Neural progenitor cell (in vitro differentiated cells): ENCODE measurements around the gene ANKRD60. TPM values are rescaled to one million over a fixed set of nuclear protein-coding genes. Genes with fewer than 3 reads are reported as not detected.

Experiments used
- DNase-seq: peaks from one replicate; pipeline ENCODE4 v3.0.0-alpha.2; 2016; ENCODE audit warnings: low spot score
- H2AFZ ChIP-seq: fragments of 200-600 bp; sonication (generic); replicated peaks from 2 replicates; pipeline ENCODE4 v1.6.1; 2016; ENCODE audit warnings: antibody characterized with exemption
- H3F3A ChIP-seq: fragments of 200-600 bp; sonication (generic); 2 replicates; pipeline ENCODE4 v1.6.1; 2016; ENCODE audit warnings: antibody characterized with exemption, low read depth
- H3K27ac ChIP-seq: fragments of 200-600 bp; sonication (generic); 2 replicates; pipeline ENCODE4 v1.5.1; 2016; ENCODE audit warnings: mild to moderate bottlenecking
- H3K27me3 ChIP-seq: fragments of 200-600 bp; sonication (generic); 2 replicates; pipeline ENCODE4 v1.6.1; 2016; ENCODE audit warnings: mild to moderate bottlenecking, moderate library complexity
- H3K36me3 ChIP-seq: fragments of 200-600 bp; sonication (generic); 2 replicates; pipeline ENCODE4 v1.5.1; 2016
- H3K4me1 ChIP-seq: fragments of 200-600 bp; sonication (generic); 2 replicates; pipeline ENCODE4 v1.6.1; 2016; ENCODE audit warnings: mixed run types
- H3K4me2 ChIP-seq: fragments of 200-600 bp; sonication (generic); 2 replicates; pipeline ENCODE4 v1.6.1; 2016
- H3K4me3 ChIP-seq: fragments of 200-600 bp; sonication (generic); 2 replicates; pipeline ENCODE4 v1.5.1; 2016
- H3K79me2 ChIP-seq: fragments of 200-600 bp; sonication (generic); 2 replicates; pipeline ENCODE4 v1.6.1; 2016; ENCODE audit warnings: low read depth
- H3K9ac ChIP-seq: fragments of 200-600 bp; sonication (generic); 2 replicates; pipeline ENCODE4 v1.6.1; 2016
- H3K9me3 ChIP-seq: fragments of 200-600 bp; sonication (generic); 2 replicates; pipeline ENCODE4 v1.5.1; 2016; ENCODE audit warnings: low read depth
- H4K20me1 ChIP-seq: fragments of 200-600 bp; sonication (generic); 2 replicates; pipeline ENCODE4 v1.6.1; 2016; ENCODE audit warnings: low read depth
- H3K27ac Mint-ChIP-seq: 3 replicates; pipeline ENCODE4 v1.8.0; 2021; ENCODE audit warnings: mixed read lengths
- H3K27me3 Mint-ChIP-seq: 2 replicates; pipeline ENCODE4 v1.8.0; 2022; ENCODE audit warnings: low read depth, mild to moderate bottlenecking, inconsistent platforms, moderate library complexity, mixed read lengths; ENCODE audit not compliant: insufficient read depth
- H3K36me3 Mint-ChIP-seq: 3 replicates; pipeline ENCODE4 v1.8.0; 2021; ENCODE audit warnings: mixed read lengths
- H3K4me1 Mint-ChIP-seq: 3 replicates; pipeline ENCODE4 v1.8.0; 2021; ENCODE audit warnings: mixed read lengths
- H3K4me3 Mint-ChIP-seq: 3 replicates; pipeline ENCODE4 v1.8.0; 2021; ENCODE audit warnings: mild to moderate bottlenecking, moderate library complexity, mixed read lengths
- H3K9me3 Mint-ChIP-seq: 3 replicates; pipeline ENCODE4 v1.8.0; 2020; ENCODE audit warnings: mixed read lengths
- CTCF ChIP-seq: fragments of 200-600 bp; sonication (generic); IDR thresholded peaks from 2 replicates; pipeline ENCODE4 v1.5.1; 2017; ENCODE audit warnings: antibody characterized with exemption, mild to moderate bottlenecking
- EZH2 ChIP-seq: fragments of 200-600 bp; sonication (generic); IDR thresholded peaks from 2 replicates; pipeline ENCODE4 v1.6.1; 2017; ENCODE audit warnings: antibody characterized with exemption, mild to moderate bottlenecking, moderate library complexity
- EZH2phosphoT487 ChIP-seq: fragments of 200-600 bp; sonication (generic); IDR thresholded peaks from 2 replicates; pipeline ENCODE4 v1.6.1; 2017; ENCODE audit warnings: antibody characterized with exemption
- total RNA-seq: library from RNA; depleted of rRNA; stranded (reverse); fragments of >200 nt; gene quantifications from 2 replicates; pipeline ENCODE4 v1.2.3, GENCODE V29; 2015; ENCODE audit warnings: low replicate concordance

ANKRD60 gene
- total RNA-seq, 1 donor from 2014 or later: not detected

GRCh38 chr20:58268421-58268821, 40.0 kb upstream of the ANKRD60 start:
- Histone ChIP-seq H3K4me1 (no peaks in the 10 kb centered on the region), H3K4me2 (no peak overlapping the region), H3K27me3 (no peaks in the 10 kb centered on the region), H3K4me3 (no peak overlapping the region), H4K20me1 (no peaks in the 10 kb centered on the region), H3K27ac (no peak overlapping the region), H2AFZ (no peak overlapping the region), H3F3A (no peaks in the 10 kb centered on the region), H3K9me3 (no peaks in the 10 kb centered on the region), H3K36me3 (peaks cover 6% of the 10 kb centered on the region), H3K9ac (no peak overlapping the region), H3K79me2 (no peaks in the 10 kb centered on the region)
- Mint-ChIP-seq H3K27me3 (no peaks in the 10 kb centered on the region), H3K9me3 (peaks cover 2% of the 10 kb centered on the region), H3K4me1 (no peaks in the 10 kb centered on the region), H3K36me3 (peaks cover 16% of the 10 kb centered on the region), H3K4me3 (no peak overlapping the region), H3K27ac (no peak overlapping the region)
- TF ChIP-seq CTCF (no peak), EZH2phosphoT487 (no peak), EZH2 (no peak)
- no peak for DNase-seq

- no peaks in the 10 kb centered on the region for H4K20me1 ChIP-seq
- no peak overlapping the region for H3K27ac ChIP-seq
- H3K9ac ChIP-seq: no peak overlapping the region
- no peaks in the 10 kb centered on the region for H3K79me2 ChIP-seq
- Mint-ChIP-seq H3K27ac (no peak overlapping the region), H3K4me1 (no peaks in the 10 kb centered on the region), H3K36me3 (peaks cover 14% of the 10 kb centered on the region), H3K27me3 (no peaks in the 10 kb centered on the region), H3K4me3 (no peak overlapping the region), H3K9me3 (no peaks in the 10 kb centered on the region)
- no peak overlapping the region for H3K4me2 ChIP-seq
- no peaks in the 10 kb centered on the region for H3K4me1 ChIP-seq
- DNase-seq: no peak
- no peaks in the 10 kb centered on the region for H3K27me3 ChIP-seq
- H3F3A ChIP-seq: no peaks in the 10 kb centered on the region
- H3K9me3 ChIP-seq: no peaks in the 10 kb centered on the region
- TF ChIP-seq EZH2 (no peak), EZH2phosphoT487 (no peak), CTCF (no peak)
- no peak overlapping the region for H3K4me3 ChIP-seq
- no peak overlapping the region for H2AFZ ChIP-seq
- H3K36me3 ChIP-seq: peaks cover 6% of the 10 kb centered on the region
These were observed 39.1 kb upstream of the ANKRD60 start for GRCh38 chr20:58267389-58268215.

- Mint-ChIP-seq H3K4me3 (no peak overlapping the region), H3K27ac (no peak overlapping the region), H3K27me3 (no peaks in the 10 kb centered on the region), H3K9me3 (no peaks in the 10 kb centered on the region), H3K4me1 (no peaks in the 10 kb centered on the region), H3K36me3 (peaks cover 10% of the 10 kb centered on the region)
- H3K9me3 ChIP-seq: no peaks in the 10 kb centered on the region
- no peaks in the 10 kb centered on the region for H4K20me1 ChIP-seq
- H3K36me3 ChIP-seq: no peaks in the 10 kb centered on the region
- H3K27ac ChIP-seq: no peak overlapping the region
- TF ChIP-seq CTCF: no peak
- TF ChIP-seq EZH2phosphoT487: no peak
- no peak for TF ChIP-seq EZH2
- no peaks in the 10 kb centered on the region for H3F3A ChIP-seq
- H2AFZ ChIP-seq: no peak overlapping the region
- H3K4me2 ChIP-seq: no peak overlapping the region
- no peaks in the 10 kb centered on the region for H3K27me3 ChIP-seq
- H3K79me2 ChIP-seq: no peaks in the 10 kb centered on the region
- H3K4me1 ChIP-seq: no peaks in the 10 kb centered on the region
- DNase-seq: no peak
- H3K9ac ChIP-seq: no peak overlapping the region
- no peak overlapping the region for H3K4me3 ChIP-seq
These were observed 35.8 kb upstream of the ANKRD60 start for GRCh38 chr20:58264271-58264670.
